SH-SY5Y (cell line): ENCODE measurements around the gene CHST7.

ENCODE experiments used
- GATA2 ChIP-seq: IDR thresholded peaks from 2 replicates; pipeline ENCODE4 v1.6.1; 2011; ENCODE audit warnings: mild to moderate bottlenecking, low read depth, low read length
- GATA3 ChIP-seq: IDR thresholded peaks from 2 replicates; pipeline ENCODE4 v1.6.1; 2011; ENCODE audit warnings: low read depth, mild to moderate bottlenecking, low read length, moderate library complexity

GRCh38 chrX:46576458-46576857, 2.9 kb downstream of the CHST7 start:
- no peak for TF ChIP-seq GATA3
- TF ChIP-seq GATA2 = no peak
